Raji (cell line): ENCODE results near the gene CMIP.

ENCODE experiments used
- POLR2A ChIP-seq: IDR thresholded peaks from 2 replicates; pipeline ENCODE4 v1.6.1; 2011; ENCODE audit warnings: low read depth, low read length, control low read depth; ENCODE audit not compliant: insufficient read depth

Gene CMIP

GRCh38 chr16:81634380-81635062 lies 189.9 kb downstream of the CMIP start:
- no peak for TF ChIP-seq POLR2A

GRCh38 chr16:81635063-81635937 lies 190.7 kb downstream of the CMIP start:
- TF ChIP-seq POLR2A, result no peak

- TF ChIP-seq POLR2A, result no peak
Measured at GRCh38 chr16:81636298-81636993, 191.8 kb downstream of the CMIP start.

GRCh38 chr16:81637336-81638235 lies 193.0 kb downstream of the CMIP start:
- TF ChIP-seq POLR2A, result no peak

- TF ChIP-seq POLR2A, result no peak
Measured at GRCh38 chr16:81638286-81638945, 193.8 kb downstream of the CMIP start.

- TF ChIP-seq POLR2A, result no peak
Measured at GRCh38 chr16:81639348-81639747, 194.7 kb downstream of the CMIP start.

- TF ChIP-seq POLR2A, result no peak
Measured at GRCh38 chr16:81639931-81640680, 195.5 kb downstream of the CMIP start.

- no peak for TF ChIP-seq POLR2A
Measured at GRCh38 chr16:81640681-81641070, 196.1 kb downstream of the CMIP start.

GRCh38 chr16:81641395-81642106 lies 196.9 kb downstream of the CMIP start:
- no peak for TF ChIP-seq POLR2A

GRCh38 chr16:81642107-81642436 lies 197.5 kb downstream of the CMIP start:
- no peak for TF ChIP-seq POLR2A

GRCh38 chr16:81642943-81643342 lies 198.3 kb downstream of the CMIP start:
- no peak for TF ChIP-seq POLR2A

GRCh38 chr16:81645266-81645694 lies 200.7 kb downstream of the CMIP start:
- no peak for TF ChIP-seq POLR2A

GRCh38 chr16:81645925-81646324 lies 201.3 kb downstream of the CMIP start:
- TF ChIP-seq POLR2A, result no peak
